ENCODE data around the gene GAS5. TPM values are rescaled to one million over a fixed set of nuclear protein-coding genes. Genes with fewer than 3 reads are reported as not detected.
A peak's percentile ranks its signal among the peaks of the same experiment; 100 is the strongest.
"Not testable (repeated sequence)": the region's sequence is repeated elsewhere in the genome, so short reads cannot be mapped to it uniquely, and the experiment has no call there.

Gene GAS5
- total and polyA plus RNA-seq, 9 of the 15 experiments (the other 6 are each of a cell fraction or from before 2014, with no cell fraction given) = 565 to 1,860 (median 1,006) TPM

- TF ChIP-seq JUN (IDR thresholded peaks at IDR 0.05; ENCODE audit: borderline replicate concordance, low read depth, low read length) (no peak), JUN (CRISPR knock-in tag; IDR thresholded peaks at IDR 0.05; ENCODE audit: borderline replicate concordance) (no peak)
Measured at GRCh38 chr1:173862769-173863223, 5.0 kb downstream of the GAS5 start (continued).

GRCh38 chr1:173862146-173862768, 5.5 kb downstream of the GAS5 start:
- in situ Hi-C loops (cut with MboI); H2AFZ ChIP-seq (ENCODE audit: low read depth, low read length); H3K4me1 ChIP-seq (replicated peaks in 1 of 2; ENCODE audit: control insufficient read depth in 2 of 2, insufficient read depth in 2 of 2, low read length in 2 of 2); intact Hi-C loops (cut with micrococcal nuclease); H3K27me3 ChIP-seq (ENCODE audit: control insufficient read depth in 2 of 2, insufficient read depth in 2 of 2, low read length in 2 of 2); CTCF ChIA-PET (ENCODE audit: low intra/inter-chr PET ratio); H3K9me1 ChIP-seq (ENCODE audit: control insufficient read depth, insufficient read depth, low read length); H3K4me3 ChIP-seq; H3K9me3 ChIP-seq (replicated peaks; ENCODE audit: control insufficient read depth, insufficient read depth, low read depth, low read length); FAIRE-seq; BruUV-seq (replicated peaks); TF ChIP-seq ZNF740 (CRISPR knock-in tag; IDR thresholded peaks at IDR 0.05); NR2C2 (tag; IDR thresholded peaks at IDR 0.05): not testable (repeated sequence)
- ATAC-seq = peak; percentile 30
- peaks cover 43% of the 10 kb centered on the region for H4K20me1 ChIP-seq (replicated peaks; ENCODE audit: control insufficient read depth, insufficient read depth, low read length)
- DNase-seq (ENCODE audit: extremely low read depth in 1 of 4, low spot score in 3 of 4) = peak in 1 of 4 experiments; percentile 62
- H3K27ac ChIP-seq (ENCODE audit: extremely low read depth, low read depth, low read length) = peak overlapping the region; percentile 95; the same call in 1 of the 3 replicates
- POLR2A ChIA-PET = interaction anchor here (0.7 to 9.7 kb wide), 4 partner anchors 9 to 27 kb away, joined by 3 to 183 read pairs (median 35); no protein-coding TSS in a partner anchor
- H3K79me2 ChIP-seq (ENCODE audit: control insufficient read depth, insufficient read depth, low read length) = peaks cover 40% of the 10 kb centered on the region
- H3K4me2 ChIP-seq (ENCODE audit: insufficient read depth, low read length) = 0 out of 2 replicates have a peak overlapping the region, but pooled peaks have one; percentile 3
- H3K9ac ChIP-seq (ENCODE audit: insufficient read depth in 1 of 2, low read depth in 2 of 2, low read length in 2 of 2) = peak overlapping the region in 1 of 2 experiments; percentile 8; a peak in 1 of 4 replicates
- 34% methylated on average over 13 of the region's 13 CpGs for WGBS (ENCODE audit: insufficient coverage, low coverage, missing lambda C conversion rate)
- H3K36me3 ChIP-seq (ENCODE audit: control insufficient read depth, insufficient read depth, low read length) = peaks cover 72% of the 10 kb centered on the region
- TF ChIP-seq RNF219 (CRISPR knock-in tag; IDR thresholded peaks at IDR 0.05) (0 out of 2 replicates have a peak, but pooled peaks have one; percentile 7), PML (IDR thresholded peaks at IDR 0.05; ENCODE audit: low read length) (peak; percentile 54; the same call in 1 of the 2 replicates), ZNF253 (CRISPR knock-in tag; conservative IDR thresholded peaks at IDR 0.05) (0 out of 2 replicates have a peak, but pooled peaks have one; percentile 72), ZNF740 (tag; IDR thresholded peaks at IDR 0.05) (0 out of 4 replicates have a peak, but pooled peaks of 1 of the 2 experiments have one; percentile 31), TFAP4 (CRISPR knock-in tag; IDR thresholded peaks at IDR 0.05; ENCODE audit: borderline replicate concordance) (0 out of 2 replicates have a peak, but pooled peaks have one; percentile 16), MBD2 (IDR thresholded peaks at IDR 0.05; ENCODE audit: borderline replicate concordance, low read depth) (0 out of 2 replicates have a peak, but pooled peaks have one; percentile 13), NR2C2 (CRISPR knock-in tag; IDR thresholded peaks at IDR 0.05) (0 out of 2 replicates have a peak, but pooled peaks have one; percentile 20), POLR2G (IDR thresholded peaks at IDR 0.05; ENCODE audit: low read depth, low read length) (peak; percentile 46; the same call in 1 of the 2 replicates), NONO (IDR thresholded peaks at IDR 0.05; ENCODE audit: low read depth in 2 of 2, low read length in 1 of 2) (0 out of 4 replicates have a peak, but pooled peaks of 1 of the 2 experiments have one; percentile 2), NR1H2 (CRISPR knock-in tag; IDR thresholded peaks at IDR 0.05) (0 out of 2 replicates have a peak, but pooled peaks have one; percentile 31)
